Esophagus muscularis mucosa (tissue), 4 donors: Measurements from ENCODE around the gene AK3. TPM values are rescaled to one million over a fixed set of nuclear protein-coding genes. Genes with fewer than 3 reads are reported as not detected.

ENCODE experiments used
- DNase-seq: peaks from one replicate; pipeline ENCODE4 v3.0.0-alpha.2; 2017; ENCODE audit errors: extremely low spot score
- H3K27ac ChIP-seq, 4 donors: fragments of 200-600 bp; sonication (generic); replicated peaks in 1 of 4; 1 replicate in 3 of 4; 2 replicates in 1 of 4; pipeline ENCODE4 v1.5.1; 2016 to 2019; ENCODE audit warnings: mild to moderate bottlenecking in 1 of 4
- H3K27me3 ChIP-seq, 4 donors: fragments of 200-600 bp; sonication (generic); one replicate each; pipeline versions ENCODE4 v1.5.1 to v1.6.0; 2016 to 2019
- H3K36me3 ChIP-seq, 4 donors: fragments of 200-600 bp; sonication (generic); one replicate each; pipeline ENCODE4 v1.5.1; 2016 to 2019
- H3K4me1 ChIP-seq, 4 donors: fragments of 200-600 bp; sonication (generic); one replicate each; pipeline ENCODE4 v1.5.1; 2016 to 2019
- H3K4me3 ChIP-seq, 4 donors: fragments of 200-600 bp; sonication (generic); 1 replicate in 2 of 4; 2 replicates in 2 of 4; pipeline ENCODE4 v1.5.1; 2016 to 2019; ENCODE audit warnings: mild to moderate bottlenecking in 4 of 4, moderate library complexity in 1 of 4
- H3K9me3 ChIP-seq, 4 donors: fragments of 200-600 bp; sonication (generic); 1 replicate in 3 of 4; 2 replicates in 1 of 4; pipeline ENCODE4 v1.5.1; 2016 to 2019
- CTCF ChIP-seq, 3 experiments: fragments of 200-600 bp in 2 of 3; fragments of 450-650 bp in 1 of 3; sonication (generic) in 2 of 3; IDR thresholded peaks; one replicate each; pipeline ENCODE4 v1.5.1; 2017 to 2019; ENCODE audit warnings: antibody characterized with exemption in 3 of 3, mild to moderate bottlenecking in 2 of 3, moderate library complexity in 1 of 3
- EP300 ChIP-seq: sonication (generic); formaldehyde crosslinking; IDR thresholded peaks from one replicate; pipeline ENCODE4 v1.6.1; 2017; ENCODE audit warnings: antibody characterized with exemption
- POLR2A ChIP-seq: fragments of 450-650 bp; IDR thresholded peaks from one replicate; pipeline ENCODE4 v1.6.1; 2017; ENCODE audit warnings: antibody characterized with exemption, moderate library complexity, mild to moderate bottlenecking, low read depth
- POLR2AphosphoS5 ChIP-seq, 2 donors: sonication (generic); formaldehyde crosslinking; IDR thresholded peaks; one replicate each; pipeline ENCODE4 v1.6.1; 2017; ENCODE audit warnings: antibody characterized with exemption in 2 of 2
- WGBS: methylation state at CpG from one replicate; pipeline ENCODE4 v1.1.5; 2018; 5-methylcytosine and 5-hydroxymethylcytosine counted together
- intact Hi-C: fragments of 100-400 bp; cut with DNase I; formaldehyde crosslinking; loops from one replicate; pipeline ENCODE4 v1.15.1; 2023
- total RNA-seq, 4 donors: library from RNA; depleted of rRNA; stranded (reverse); fragments of >200 nt; gene quantifications; one replicate each; pipeline versions ENCODE4 v1.1.0 to v1.2.1, GENCODE V29; 2016

The AK3 gene
- total RNA-seq, 4 donors from 2014 or later = 90.0 to 129 (median 118) TPM

GRCh38 chr9:4771788-4772187 is 30.8 kb upstream of the AK3 start:
- DNase-seq = peak; percentile 24
- Histone ChIP-seq H3K27ac (no peak overlapping the region), H3K27me3 (no peaks in the 10 kb centered on the region), H3K36me3 (no peaks in the 10 kb centered on the region), H3K4me1 (no peaks in the 10 kb centered on the region), H3K4me3 (no peak overlapping the region), H3K9me3 (no peaks in the 10 kb centered on the region)
- intact Hi-C loops = no loop called here
- WGBS = 100% methylated on average over 1 of the region's 1 CpG
- TF ChIP-seq EP300 (no peak), POLR2A (no peak), POLR2AphosphoS5 (IDR thresholded peaks at IDR 0.05) (no peak), CTCF (IDR thresholded peaks at IDR 0.05) (no peak)

- intact Hi-C loops = loop anchor here (10.0 kb wide), 1 partner anchor 155 kb away; no protein-coding TSS in a partner anchor
- WGBS = 93% methylated on average over 6 of the region's 7 CpGs
Observed at GRCh38 chr9:4769321-4770080, 28.5 kb upstream of the AK3 start.

GRCh38 chr9:4768681-4769080 is 27.7 kb upstream of the AK3 start:
- no peak overlapping the region for H3K27ac ChIP-seq
- H3K9me3 ChIP-seq = no peaks in the 10 kb centered on the region
- no peaks in the 10 kb centered on the region for H3K4me1 ChIP-seq
- H3K4me3 ChIP-seq = no peak overlapping the region
- intact Hi-C loops = loop anchor here (10.0 kb wide), 1 partner anchor 156 kb away; no protein-coding TSS in a partner anchor
- H3K27me3 ChIP-seq = no peaks in the 10 kb centered on the region
- no peaks in the 10 kb centered on the region for H3K36me3 ChIP-seq
- TF ChIP-seq CTCF (IDR thresholded peaks at IDR 0.05) = no peak
- no peak for TF ChIP-seq POLR2A
- TF ChIP-seq EP300 = no peak
- no peak for TF ChIP-seq POLR2AphosphoS5 (IDR thresholded peaks at IDR 0.05)
- peak; percentile 62 for DNase-seq

More at GRCh38 chr9:4769321-4770080, 28.5 kb upstream of the AK3 start:
- TF ChIP-seq EP300 (no peak), CTCF (IDR thresholded peaks at IDR 0.05) (no peak), POLR2AphosphoS5 (IDR thresholded peaks at IDR 0.05) (no peak), POLR2A (no peak)
- Histone ChIP-seq H3K27me3 (no peaks in the 10 kb centered on the region), H3K9me3 (no peaks in the 10 kb centered on the region), H3K27ac (no peak overlapping the region), H3K4me1 (no peaks in the 10 kb centered on the region), H3K36me3 (no peaks in the 10 kb centered on the region), H3K4me3 (no peak overlapping the region)
- DNase-seq = peak; percentile 74

- 60% methylated on average over 3 of the region's 3 CpGs for WGBS
- Histone ChIP-seq H3K27me3 (peaks cover 0 to 12% (median 0%) of the 10 kb centered on the region in 4 donors), H3K4me1 (peaks cover 7 to 17% (median 12%) of the 10 kb centered on the region in 4 donors), H3K4me3 (no peak overlapping the region), H3K36me3 (no peaks in the 10 kb centered on the region), H3K27ac (no peak overlapping the region), H3K9me3 (no peaks in the 10 kb centered on the region)
- TF ChIP-seq POLR2A (no peak), EP300 (no peak), POLR2AphosphoS5 (IDR thresholded peaks at IDR 0.05) (no peak), CTCF (IDR thresholded peaks at IDR 0.05) (no peak)
- intact Hi-C loops = loop anchor here (5.0 to 10.0 kb wide), 3 partner anchors 33 to 823 kb away; no protein-coding TSS in a partner anchor
- DNase-seq = no peak
Observed at GRCh38 chr9:4764033-4764432, 23.0 kb upstream of the AK3 start.
